ENCODE measurements around the gene TRPM3.

Gene TRPM3

GRCh38 chr9:70887826-70888225 is 233.6 kb downstream of the TRPM3 start:
- no peaks in the 10 kb centered on the region for H3K79me2 ChIP-seq (ENCODE audit: low read length)
- H3K27me3 ChIP-seq (ENCODE audit: low read depth, low read length) = no peaks in the 10 kb centered on the region
- H3K4me1 ChIP-seq (ENCODE audit: low read length) = no peaks in the 10 kb centered on the region
- no peak overlapping the region for H3K4me2 ChIP-seq (ENCODE audit: low read length)
- TF ChIP-seq EZH2phosphoT487 (IDR thresholded peaks at IDR 0.05; ENCODE audit: low read depth) (no peak), CTCF (IDR thresholded peaks at IDR 0.05; ENCODE audit: low read depth, low read length) (no peak)
- H4K20me1 ChIP-seq (ENCODE audit: insufficient read depth, low read length) = no peaks in the 10 kb centered on the region
- no peak overlapping the region for H3K27ac ChIP-seq (ENCODE audit: low read length)
- no peaks in the 10 kb centered on the region for H3K9me3 ChIP-seq (ENCODE audit: insufficient read depth, low read length)
- no peak overlapping the region for H3K9ac ChIP-seq (ENCODE audit: low read length)
- no peak overlapping the region for H3K4me3 ChIP-seq (ENCODE audit: low read length)
- H2AFZ ChIP-seq (ENCODE audit: low read depth, low read length) = no peak overlapping the region
- H3K36me3 ChIP-seq (replicated peaks; ENCODE audit: low read depth, low read length) = no peaks in the 10 kb centered on the region

DNA sequence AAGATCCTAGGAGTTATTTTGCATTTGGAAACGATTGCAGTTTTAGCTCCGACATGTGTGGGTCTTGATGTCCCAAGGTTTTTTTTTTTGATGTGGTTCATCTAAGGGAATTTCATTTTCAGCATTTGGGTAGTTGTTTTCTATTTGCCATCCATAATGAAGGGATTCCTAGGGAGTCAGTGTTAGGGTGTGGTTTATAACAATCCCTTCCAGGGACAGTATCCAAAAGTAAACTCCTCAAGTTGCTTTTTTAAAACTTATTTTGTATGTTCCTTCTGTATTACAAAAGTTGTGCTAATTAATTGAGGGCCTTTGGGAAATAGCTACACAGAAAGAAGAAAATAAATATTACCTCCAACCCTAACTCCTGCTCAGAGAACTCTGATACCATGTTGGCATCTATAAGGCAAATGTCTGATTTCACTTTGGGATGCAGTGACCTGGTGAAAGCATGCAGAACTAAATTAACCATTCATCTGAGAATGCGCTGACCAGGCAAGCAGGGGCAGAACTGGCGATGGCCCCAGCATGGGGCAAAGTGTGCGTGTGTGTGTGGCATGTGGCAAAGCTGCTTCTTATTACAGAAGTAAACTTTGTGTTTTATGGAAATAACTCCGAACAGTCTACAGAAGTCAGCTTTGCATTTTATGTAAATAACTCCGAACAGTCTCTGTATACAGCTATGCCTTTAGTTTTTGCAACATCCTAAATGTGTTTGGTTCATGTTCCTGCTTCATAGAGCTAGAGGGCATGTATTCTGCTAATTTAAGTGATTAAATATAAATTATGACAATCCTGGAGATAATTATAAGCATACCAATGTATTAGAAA is 237.2 kb downstream of the TRPM3 start:
- no peaks in the 10 kb centered on the region for H3K9me3 ChIP-seq (ENCODE audit: insufficient read depth, low read length)
- no peak overlapping the region for H3K9ac ChIP-seq (ENCODE audit: low read length)
- H2AFZ ChIP-seq (ENCODE audit: low read depth, low read length) = no peak overlapping the region
- no peaks in the 10 kb centered on the region for H3K4me1 ChIP-seq (ENCODE audit: low read length)
- H3K4me2 ChIP-seq (ENCODE audit: low read length) = no peak overlapping the region
- H3K27me3 ChIP-seq (ENCODE audit: low read depth, low read length) = no peaks in the 10 kb centered on the region
- H3K79me2 ChIP-seq (ENCODE audit: low read length) = no peaks in the 10 kb centered on the region
- no peak for TF ChIP-seq EZH2phosphoT487 (IDR thresholded peaks at IDR 0.05; ENCODE audit: low read depth)
- TF ChIP-seq CTCF (IDR thresholded peaks at IDR 0.05; ENCODE audit: low read depth, low read length) = no peak
- no peak overlapping the region for H3K4me3 ChIP-seq (ENCODE audit: low read length)
- H3K36me3 ChIP-seq (replicated peaks; ENCODE audit: low read depth, low read length) = no peaks in the 10 kb centered on the region
- H3K27ac ChIP-seq (ENCODE audit: low read length) = no peak overlapping the region
- H4K20me1 ChIP-seq (ENCODE audit: insufficient read depth, low read length) = no peaks in the 10 kb centered on the region

DNA sequence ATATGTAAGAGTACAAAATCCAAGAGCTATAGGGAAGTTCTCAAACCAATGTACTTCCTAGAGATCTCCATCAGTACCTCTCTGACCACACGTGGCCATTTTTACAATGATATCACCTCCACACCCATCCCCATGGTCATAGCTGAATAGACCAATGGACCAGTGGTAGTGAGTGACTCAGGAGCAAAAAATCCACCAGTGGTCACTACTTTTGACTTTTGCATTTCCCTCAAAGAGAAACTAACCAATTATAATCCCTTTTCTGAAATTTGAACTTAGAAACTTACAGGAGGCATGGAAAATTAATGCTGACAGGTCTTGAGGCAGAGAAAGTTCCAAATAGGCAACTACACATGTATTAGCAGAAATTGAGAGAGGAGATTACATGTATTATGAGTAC is 238.4 kb downstream of the TRPM3 start:
- H3K27ac ChIP-seq (ENCODE audit: low read length) = no peak overlapping the region
- H3K36me3 ChIP-seq (replicated peaks; ENCODE audit: low read depth, low read length) = no peaks in the 10 kb centered on the region
- H2AFZ ChIP-seq (ENCODE audit: low read depth, low read length) = no peak overlapping the region
- no peaks in the 10 kb centered on the region for H3K27me3 ChIP-seq (ENCODE audit: low read depth, low read length)
- TF ChIP-seq EZH2phosphoT487 (IDR thresholded peaks at IDR 0.05; ENCODE audit: low read depth) (no peak), CTCF (IDR thresholded peaks at IDR 0.05; ENCODE audit: low read depth, low read length) (no peak)
- no peaks in the 10 kb centered on the region for H3K4me1 ChIP-seq (ENCODE audit: low read length)
- no peaks in the 10 kb centered on the region for H3K79me2 ChIP-seq (ENCODE audit: low read length)
- no peak overlapping the region for H3K4me2 ChIP-seq (ENCODE audit: low read length)
- no peak overlapping the region for H3K4me3 ChIP-seq (ENCODE audit: low read length)
- H3K9ac ChIP-seq (ENCODE audit: low read length) = no peak overlapping the region
- no peaks in the 10 kb centered on the region for H3K9me3 ChIP-seq (ENCODE audit: insufficient read depth, low read length)
- H4K20me1 ChIP-seq (ENCODE audit: insufficient read depth, low read length) = no peaks in the 10 kb centered on the region

- Histone ChIP-seq H3K4me2 (ENCODE audit: low read length) (no peak overlapping the region), H2AFZ (ENCODE audit: low read depth, low read length) (no peak overlapping the region), H3K9me3 (ENCODE audit: insufficient read depth, low read length) (no peaks in the 10 kb centered on the region), H4K20me1 (ENCODE audit: insufficient read depth, low read length) (no peaks in the 10 kb centered on the region), H3K4me1 (ENCODE audit: low read length) (no peaks in the 10 kb centered on the region), H3K79me2 (ENCODE audit: low read length) (no peaks in the 10 kb centered on the region), H3K27me3 (ENCODE audit: low read depth, low read length) (no peaks in the 10 kb centered on the region), H3K27ac (ENCODE audit: low read length) (no peak overlapping the region), H3K36me3 (replicated peaks; ENCODE audit: low read depth, low read length) (no peaks in the 10 kb centered on the region), H3K9ac (ENCODE audit: low read length) (no peak overlapping the region), H3K4me3 (ENCODE audit: low read length) (no peak overlapping the region)
- TF ChIP-seq CTCF (IDR thresholded peaks at IDR 0.05; ENCODE audit: low read depth, low read length) = no peak
- no peak for TF ChIP-seq EZH2phosphoT487 (IDR thresholded peaks at IDR 0.05; ENCODE audit: low read depth)
Measured at GRCh38 chr9:70881333-70881732, 240.1 kb downstream of the TRPM3 start.

Data from OCI-LY3 (cell line).